Activated CD8-positive, alpha-beta memory T cell treated with anti-CD3 and anti-CD28 coated beads, Interleukin-2, amount 50 U/mL, for 24 hours (primary cell): Measurements from ENCODE around the gene DGKG.

Source experiments
- DNase-seq: peaks from one replicate; pipeline ENCODE4 v3.0.0-alpha.2; 2020; ENCODE audit errors: extremely low read depth

Gene DGKG

GRCh38 chr3:186367631-186368030 lies 5.6 kb upstream of the DGKG start:
- DNase-seq, result no peak

GRCh38 chr3:186366206-186366605 lies 4.2 kb upstream of the DGKG start:
- DNase-seq, result no peak

GRCh38 chr3:186365202-186365974 lies 3.4 kb upstream of the DGKG start:
- no peak for DNase-seq

DNA sequence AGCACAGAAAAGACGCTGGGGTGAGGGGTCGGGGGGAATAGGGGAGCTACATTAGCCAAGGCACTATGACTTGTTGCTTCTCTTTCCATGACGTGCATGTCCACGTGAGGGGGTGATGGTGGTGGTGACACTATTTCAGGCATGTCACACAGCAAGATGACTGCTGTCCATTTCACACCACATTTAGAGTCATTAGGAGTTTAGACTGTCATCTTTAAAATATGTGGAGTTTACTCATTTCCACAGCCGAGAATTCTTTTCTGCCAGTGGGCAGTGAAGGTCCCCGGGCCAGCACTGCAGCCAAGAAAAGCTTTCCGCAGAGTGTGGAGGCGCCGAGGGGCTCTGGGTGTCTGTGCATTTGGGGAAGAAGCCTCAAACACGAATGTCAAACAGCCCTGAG lies 954 bp upstream of the DGKG start:
- no peak for DNase-seq

DNA sequence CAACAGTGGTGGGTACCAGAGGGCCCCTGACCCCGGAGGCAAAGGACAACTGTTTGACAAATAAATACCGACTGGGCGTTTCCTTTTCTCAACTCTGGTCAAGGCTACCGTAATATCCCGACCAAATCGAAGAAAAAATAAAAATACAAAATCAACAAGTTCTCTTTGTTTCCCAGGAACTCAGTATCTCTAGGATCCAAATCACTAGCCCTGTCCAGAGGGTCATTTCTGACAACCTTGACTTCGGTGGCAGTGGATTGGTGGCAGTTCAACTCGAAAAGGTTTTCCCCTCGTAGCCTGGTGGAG lies 456 bp upstream of the DGKG start:
- DNase-seq, result no peak

DNA sequence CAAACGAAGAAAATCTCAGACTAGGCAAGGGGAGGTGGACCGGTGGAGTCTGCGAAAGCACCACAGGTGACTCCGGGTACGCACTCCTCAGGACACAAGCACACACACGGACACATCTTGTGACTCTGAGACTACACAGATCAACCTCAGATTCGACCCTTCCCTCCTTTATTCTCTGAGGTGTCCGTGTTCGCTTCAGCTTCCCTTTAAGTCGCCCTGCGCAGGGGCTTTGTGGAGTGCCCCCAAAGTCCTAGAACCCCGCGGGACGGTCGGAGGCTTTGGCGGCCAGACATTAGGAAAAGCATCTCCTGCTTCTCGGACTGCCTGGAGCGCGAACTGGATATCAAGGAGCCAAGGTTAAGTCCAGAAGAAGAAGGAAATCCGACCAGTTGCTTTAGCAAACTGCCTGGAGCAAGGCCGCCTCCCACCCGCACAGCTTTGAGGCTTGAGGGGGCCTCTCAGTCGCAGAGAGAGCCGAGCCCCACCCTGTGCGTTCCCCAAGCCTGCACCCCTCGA lies 730 bp downstream of the DGKG start:
- no peak for DNase-seq

- DNase-seq, result no peak
These were observed 1.3 kb downstream of the DGKG start for GRCh38 chr3:186360779-186361178.

DNA sequence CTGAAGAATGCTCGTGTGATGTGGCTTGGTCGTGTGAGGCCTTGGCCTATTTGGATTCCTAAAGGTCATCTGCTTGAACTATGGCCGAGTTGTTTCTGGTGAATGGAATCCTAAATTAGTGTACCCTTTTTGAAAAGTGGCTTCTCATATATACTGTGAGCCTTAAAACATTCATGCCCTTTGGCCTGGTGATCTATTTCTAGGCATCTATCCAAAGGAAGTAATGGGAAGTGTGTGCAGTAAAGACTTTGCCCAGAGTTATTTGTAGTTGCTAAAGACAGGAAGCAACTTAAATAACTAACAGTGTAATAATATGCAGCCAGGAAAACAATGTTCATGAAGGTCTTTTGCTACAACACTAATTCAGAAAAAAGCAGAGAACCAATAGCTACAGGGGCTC lies 3.0 kb downstream of the DGKG start:
- DNase-seq, result no peak

DNA sequence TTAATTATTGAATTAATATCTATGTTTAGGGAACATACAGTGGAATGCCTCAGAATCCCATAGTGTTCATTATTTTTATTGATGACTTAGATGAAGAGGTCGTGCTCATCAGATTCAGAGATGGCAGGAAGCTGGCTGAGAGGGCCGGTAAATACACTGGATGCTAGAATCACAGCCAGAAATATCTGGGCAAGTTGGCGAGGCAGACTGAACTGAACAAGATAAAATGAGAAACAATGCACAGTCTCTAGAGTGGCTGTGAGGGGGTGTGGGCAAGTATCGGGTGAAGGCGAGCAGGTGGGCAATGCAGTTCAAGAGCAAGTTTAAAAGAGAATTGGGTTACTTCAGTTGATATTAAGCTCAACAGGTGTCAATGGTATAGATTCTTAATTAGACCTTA lies 5.9 kb downstream of the DGKG start:
- no peak for DNase-seq

DNA sequence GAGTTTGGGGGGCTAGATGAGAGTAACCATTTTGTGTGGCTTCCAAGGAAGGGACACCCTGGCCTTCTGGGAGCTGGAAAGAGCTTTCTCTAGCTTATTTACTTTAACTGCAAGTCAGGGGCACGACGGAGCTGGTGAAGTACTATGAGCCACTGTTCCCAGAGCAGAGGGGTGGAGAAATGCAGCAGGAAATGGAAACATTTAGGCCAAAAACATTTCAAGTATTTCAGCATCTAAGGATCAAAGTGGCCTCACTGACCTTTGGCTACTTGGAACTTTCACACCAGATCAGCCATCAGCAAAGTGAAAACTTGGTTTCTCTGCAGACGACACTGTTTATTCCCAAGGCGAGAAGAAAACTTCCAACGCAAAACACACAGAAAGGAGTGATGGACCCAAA lies 7.9 kb downstream of the DGKG start:
- DNase-seq, result no peak

GRCh38 chr3:186352369-186352768 lies 9.7 kb downstream of the DGKG start:
- no peak for DNase-seq

GRCh38 chr3:186342197-186342596 lies 19.8 kb downstream of the DGKG start:
- no peak for DNase-seq

- no peak for DNase-seq
These were observed 21.8 kb downstream of the DGKG start for GRCh38 chr3:186340204-186340603.

DNA sequence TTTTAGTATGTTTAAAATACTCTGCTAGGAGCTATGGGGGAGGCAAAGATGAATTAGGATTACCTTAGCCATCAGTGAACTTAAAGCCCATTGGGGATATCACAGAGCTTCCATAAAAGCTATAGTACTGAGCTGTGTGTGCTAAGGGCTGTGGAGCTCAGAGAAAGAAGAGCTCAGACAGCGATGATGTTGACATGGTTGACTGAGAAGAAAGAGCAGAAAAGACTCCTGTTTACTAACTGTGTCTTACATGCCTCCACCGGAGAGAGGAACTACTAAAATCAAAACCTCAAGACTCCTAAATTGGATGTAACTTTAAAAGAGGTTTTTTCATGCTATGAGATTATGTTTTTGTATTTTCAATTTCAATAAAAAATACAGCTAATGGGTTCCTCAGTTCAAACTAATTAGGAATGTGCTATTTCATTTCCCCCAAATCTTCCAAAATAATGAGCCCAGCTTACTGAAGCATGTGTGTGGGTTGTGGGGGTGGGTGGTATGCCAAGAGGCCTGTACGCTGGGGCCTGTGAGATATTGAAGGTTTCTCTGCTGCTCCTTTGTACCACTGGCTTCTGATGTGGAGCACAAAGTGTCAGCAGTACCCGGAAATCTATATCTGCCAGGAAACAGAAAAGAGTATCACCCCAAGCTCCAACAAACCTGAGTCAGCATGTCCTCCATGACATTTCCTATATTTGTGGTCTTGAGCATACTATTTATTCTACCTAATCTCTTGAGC lies 22.7 kb downstream of the DGKG start:
- no peak for DNase-seq

DNA sequence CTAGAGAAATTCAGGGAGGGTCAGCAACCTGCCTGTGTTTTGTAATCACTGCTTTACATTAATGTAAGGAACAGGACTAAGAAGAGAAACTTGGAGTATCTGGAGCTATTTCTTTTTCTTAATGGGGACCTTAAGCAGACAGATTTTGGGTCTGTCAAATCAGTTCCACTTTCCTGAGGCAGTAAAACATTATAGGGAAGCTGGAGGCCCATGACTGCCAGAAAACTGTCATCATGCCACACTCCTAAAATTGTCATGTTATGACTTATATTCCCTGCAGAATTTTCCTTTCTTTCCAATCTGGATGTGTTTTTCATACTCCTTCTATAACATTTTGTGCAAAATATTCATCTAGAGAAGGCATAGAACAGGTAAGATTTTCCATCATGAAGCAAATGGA lies 28.8 kb downstream of the DGKG start:
- DNase-seq, result no peak

DNA sequence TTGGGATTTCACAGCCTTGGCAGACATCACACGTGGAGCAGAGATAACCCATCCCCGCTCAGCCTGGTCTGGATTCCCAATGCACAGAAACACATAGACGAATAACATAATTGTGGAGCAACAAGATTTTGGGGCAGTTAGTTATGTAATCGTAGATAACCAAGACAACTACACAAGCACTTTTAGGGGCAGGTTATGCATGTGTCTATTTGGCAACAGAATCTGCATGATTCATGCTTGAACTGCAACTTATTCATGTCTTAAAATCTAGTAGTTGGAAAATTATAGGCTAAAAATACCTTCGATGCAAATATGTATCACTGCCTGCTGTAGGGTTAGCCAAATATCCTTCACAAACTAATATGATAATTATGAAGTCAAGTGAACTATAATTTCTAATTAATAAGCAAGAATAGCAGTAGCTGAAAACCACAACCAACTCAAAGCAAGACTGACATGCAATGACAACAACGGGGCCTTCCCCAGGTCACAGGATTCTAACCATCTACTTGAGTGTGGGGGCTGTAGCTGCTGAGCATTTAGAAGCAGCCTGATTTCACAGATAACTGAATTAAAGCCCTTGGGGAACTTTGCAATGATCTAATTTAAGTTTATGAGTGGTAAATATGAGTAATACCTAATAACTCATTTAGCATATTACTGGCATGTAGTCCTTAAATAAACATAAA lies 31.1 kb downstream of the DGKG start:
- DNase-seq, result no peak

GRCh38 chr3:186329589-186329988 lies 32.4 kb downstream of the DGKG start:
- no peak for DNase-seq

DNA sequence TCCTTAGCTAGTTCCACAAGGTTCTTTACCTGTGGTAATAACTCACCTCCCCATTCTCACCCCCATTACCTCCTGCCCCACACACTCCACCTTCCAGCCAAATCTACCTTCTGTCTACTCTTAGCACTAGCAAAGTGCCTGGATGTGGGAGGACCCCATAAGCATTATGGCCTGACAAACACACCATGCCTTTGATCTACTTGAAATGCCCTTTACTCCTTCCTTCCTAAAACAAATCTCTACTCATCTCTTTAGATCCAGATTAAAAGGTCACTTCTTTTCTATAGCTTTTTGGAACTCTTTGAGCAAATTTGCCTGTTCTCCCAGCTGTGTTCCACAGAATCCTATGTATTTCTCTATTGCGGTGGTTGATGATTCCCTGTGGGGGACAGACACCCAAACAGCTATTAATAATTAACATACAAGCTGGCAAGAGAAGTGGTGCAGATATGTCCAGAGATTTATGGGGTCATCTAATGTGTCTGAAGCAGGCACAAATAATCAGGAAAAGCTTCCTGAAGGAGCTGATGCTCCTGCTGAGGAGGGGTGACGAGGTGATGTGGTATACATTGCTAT lies 34.0 kb downstream of the DGKG start:
- no peak for DNase-seq

DNA sequence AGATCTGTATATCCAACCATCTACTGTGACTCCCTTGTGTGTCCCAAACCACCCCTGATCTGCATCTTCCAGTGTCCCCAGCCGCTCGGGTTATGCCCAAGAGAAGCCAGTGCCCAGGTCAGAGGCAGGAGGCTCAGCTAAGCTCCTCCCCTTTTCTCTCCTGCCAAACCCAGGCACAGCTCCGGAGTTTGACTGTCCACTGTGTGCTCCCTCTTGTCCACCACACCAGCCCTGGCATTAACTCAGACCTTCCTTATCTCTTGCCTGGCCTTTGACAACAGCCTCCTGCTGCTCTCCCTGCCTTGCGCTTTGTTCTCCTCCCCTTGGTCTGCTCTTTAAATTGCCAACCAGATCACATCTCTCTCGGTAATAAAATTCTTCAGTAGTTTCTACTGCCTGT lies 39.3 kb downstream of the DGKG start:
- DNase-seq, result no peak

- DNase-seq, result no peak
These were observed 40.3 kb downstream of the DGKG start for GRCh38 chr3:186321746-186322145.

DNA sequence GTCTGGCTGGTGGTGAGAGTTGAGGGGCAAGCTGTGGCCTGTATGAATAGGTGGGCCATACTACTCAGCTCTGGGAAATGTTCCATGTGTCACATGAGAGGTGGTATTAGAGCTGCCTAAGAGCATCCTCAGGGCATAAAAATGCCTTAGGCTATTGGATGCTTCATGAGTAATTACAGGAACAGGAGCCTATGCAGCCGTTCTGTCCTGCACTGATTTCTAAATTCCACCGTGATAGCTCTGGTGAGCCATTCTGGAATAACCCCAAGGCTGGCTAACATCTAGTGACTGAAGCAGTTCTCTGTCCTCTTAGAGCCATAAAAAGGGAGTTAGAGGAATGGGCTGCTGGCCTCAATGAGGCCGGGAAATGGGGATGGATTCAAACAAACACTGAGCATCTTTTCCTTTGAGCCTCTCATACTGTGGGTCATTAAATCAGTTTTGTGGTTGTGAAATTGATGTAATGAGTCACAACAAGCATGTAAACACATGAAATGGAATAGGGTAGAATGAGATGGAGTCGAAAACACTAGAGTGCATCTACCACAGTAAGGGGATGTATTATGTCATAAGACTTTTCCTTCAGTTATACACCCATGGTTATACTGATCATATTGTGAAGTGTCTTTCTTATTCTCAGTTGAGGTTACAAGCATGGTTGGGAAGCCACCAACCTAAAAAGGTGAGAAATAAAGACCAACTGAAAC lies 41.0 kb downstream of the DGKG start:
- DNase-seq, result no peak

GRCh38 chr3:186319945-186320344 lies 42.1 kb downstream of the DGKG start:
- no peak for DNase-seq
